ENCODE results near the gene UNC13C.

DNA sequence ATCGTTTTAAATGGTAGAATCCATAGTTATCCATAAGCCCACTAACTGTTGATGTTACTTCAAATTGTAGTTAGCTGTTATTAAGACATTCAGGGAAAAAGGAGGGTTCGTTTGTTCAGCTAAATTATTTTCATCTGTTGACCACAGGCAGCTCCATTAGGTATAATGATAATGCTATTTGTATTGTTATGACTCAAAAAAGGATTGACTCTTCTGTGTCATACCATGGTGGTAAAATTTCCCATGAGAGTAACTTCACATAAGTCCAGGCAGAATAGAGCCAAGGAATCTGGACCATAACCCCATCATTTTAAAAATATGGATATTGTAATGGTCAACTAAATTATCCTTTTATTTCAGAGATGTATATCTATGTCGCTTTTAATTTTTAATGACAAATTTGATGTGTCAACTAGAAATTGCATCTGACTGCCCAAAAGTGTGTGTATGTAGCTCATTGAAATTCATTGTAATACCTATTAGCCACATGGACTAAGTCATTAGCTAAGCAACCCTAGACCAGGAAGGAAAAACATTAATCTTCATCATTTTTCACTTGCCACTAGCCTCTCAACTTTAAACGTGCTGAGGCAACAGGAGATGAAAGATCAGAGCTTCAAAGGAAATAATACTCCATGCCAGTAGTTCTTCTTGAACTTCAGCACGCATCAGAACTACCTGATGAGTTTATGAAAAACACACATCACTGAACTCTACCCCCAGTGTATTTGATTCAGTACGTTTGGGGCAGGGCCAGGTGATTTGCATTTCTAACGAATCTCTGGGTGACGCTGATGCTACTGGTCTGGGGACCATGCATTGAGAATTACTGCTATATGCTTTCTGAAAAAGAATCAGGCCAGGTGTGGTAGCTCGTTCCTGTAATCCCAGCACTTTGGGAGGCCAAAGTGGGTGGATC is 537.7 kb downstream of the UNC13C start:
- TF ChIP-seq, protein P1, sequence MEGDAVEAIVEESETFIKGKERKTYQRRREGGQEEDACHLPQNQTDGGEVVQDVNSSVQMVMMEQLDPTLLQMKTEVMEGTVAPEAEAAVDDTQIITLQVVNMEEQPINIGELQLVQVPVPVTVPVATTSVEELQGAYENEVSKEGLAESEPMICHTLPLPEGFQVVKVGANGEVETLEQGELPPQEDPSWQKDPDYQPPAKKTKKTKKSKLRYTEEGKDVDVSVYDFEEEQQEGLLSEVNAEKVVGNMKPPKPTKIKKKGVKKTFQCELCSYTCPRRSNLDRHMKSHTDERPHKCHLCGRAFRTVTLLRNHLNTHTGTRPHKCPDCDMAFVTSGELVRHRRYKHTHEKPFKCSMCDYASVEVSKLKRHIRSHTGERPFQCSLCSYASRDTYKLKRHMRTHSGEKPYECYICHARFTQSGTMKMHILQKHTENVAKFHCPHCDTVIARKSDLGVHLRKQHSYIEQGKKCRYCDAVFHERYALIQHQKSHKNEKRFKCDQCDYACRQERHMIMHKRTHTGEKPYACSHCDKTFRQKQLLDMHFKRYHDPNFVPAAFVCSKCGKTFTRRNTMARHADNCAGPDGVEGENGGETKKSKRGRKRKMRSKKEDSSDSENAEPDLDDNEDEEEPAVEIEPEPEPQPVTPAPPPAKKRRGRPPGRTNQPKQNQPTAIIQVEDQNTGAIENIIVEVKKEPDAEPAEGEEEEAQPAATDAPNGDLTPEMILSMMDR (IDR thresholded peaks at IDR 0.05; ENCODE audit: poor library complexity), result no peak
- TF ChIP-seq EZH2 (IDR thresholded peaks at IDR 0.05; ENCODE audit: borderline replicate concordance) (no peak), EZH2phosphoT487 (IDR thresholded peaks at IDR 0.05; ENCODE audit: low read depth, severe bottlenecking, unreplicated experiment) (no peak)
